GM12873 (cell line): ENCODE measurements around the gene ATIC.

Experiments used
- CTCF ChIP-seq: IDR thresholded peaks from 2 replicates; pipeline ENCODE4 v1.5.1; 2012; ENCODE audit warnings: low read depth, mild to moderate bottlenecking, moderate library complexity, low read length, control low read depth; ENCODE audit not compliant: insufficient read depth; ENCODE audit errors: missing control alignments

Gene ATIC

DNA sequence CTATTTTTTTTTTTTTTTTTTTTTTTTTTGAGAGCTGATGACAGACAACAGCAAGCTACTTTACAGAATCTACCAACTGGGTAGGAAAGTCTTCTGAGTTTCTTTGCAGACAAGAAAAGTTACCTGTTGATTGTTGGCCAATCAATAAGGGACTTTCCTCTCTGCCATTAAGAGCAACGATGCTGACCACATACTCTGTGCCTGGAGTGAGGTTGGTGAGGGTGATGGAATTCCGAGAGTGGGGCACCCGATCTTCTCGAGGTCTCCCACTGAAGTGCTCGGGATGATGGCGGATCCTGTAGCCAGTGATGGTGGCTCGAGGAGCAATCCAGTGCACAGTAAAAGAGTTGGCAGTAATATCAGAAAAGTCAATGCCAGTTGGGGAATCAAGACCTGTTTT lies 74.7 kb downstream of the ATIC start:
- TF ChIP-seq CTCF, result no peak

DNA sequence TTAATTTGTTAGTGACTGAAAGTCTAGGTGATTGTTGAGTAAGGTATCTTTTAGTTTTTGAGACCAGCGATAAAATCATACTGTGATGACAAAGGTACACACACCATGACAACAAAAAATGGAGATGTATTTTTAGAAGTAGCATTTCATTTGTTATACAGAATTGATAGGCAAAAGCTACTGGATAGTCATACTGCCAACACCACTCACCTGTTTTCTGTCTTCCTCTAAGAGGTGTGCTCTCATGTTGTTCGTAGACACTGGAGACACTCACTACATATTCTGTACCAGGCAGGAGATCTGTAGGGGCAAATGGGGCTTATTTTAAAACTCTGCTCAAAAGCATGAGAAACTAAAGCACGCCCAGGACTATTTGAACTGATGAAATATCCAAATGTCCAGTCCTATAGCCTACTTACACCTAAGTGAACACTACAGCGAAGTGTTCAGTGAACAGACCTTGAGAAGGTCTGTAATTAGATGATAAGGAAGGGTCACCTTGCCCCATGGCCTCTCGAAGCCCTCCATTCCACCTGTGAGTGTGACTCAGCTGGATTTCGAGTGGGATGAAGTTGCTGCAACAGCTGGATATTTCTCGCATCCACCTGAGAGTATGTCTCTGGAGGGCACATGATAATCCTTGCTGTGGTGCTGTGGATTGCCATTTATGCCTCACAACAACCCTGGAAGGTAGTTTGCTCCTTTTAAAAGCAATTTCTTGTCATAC lies 76.3 kb downstream of the ATIC start:
- no peak for TF ChIP-seq CTCF

GRCh38 chr2:215390550-215390913 lies 78.7 kb downstream of the ATIC start:
- TF ChIP-seq CTCF, result no peak

DNA sequence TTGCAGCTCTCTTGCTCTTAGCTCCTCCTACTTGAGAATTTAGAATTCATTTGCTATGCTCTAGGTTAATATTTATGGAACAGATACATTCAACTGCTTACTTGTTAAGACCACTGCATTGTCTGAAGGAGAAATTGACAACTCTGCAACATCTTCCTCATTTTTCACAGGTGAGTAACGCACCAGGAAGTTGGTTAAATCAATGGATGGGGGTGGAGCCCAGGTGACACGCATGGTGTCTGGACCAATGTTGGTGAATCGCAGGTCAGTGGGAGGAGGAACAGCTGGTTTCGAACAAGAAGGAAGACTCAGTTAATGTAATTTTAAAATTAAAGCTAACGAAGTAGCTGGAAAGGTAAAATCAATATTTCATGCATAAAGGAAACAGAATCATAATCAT lies 79.7 kb downstream of the ATIC start:
- no peak for TF ChIP-seq CTCF

GRCh38 chr2:215392164-215392563 lies 80.3 kb downstream of the ATIC start:
- TF ChIP-seq CTCF, result no peak

- no peak for TF ChIP-seq CTCF
These were observed 80.9 kb downstream of the ATIC start for GRCh38 chr2:215392687-215393270.

DNA sequence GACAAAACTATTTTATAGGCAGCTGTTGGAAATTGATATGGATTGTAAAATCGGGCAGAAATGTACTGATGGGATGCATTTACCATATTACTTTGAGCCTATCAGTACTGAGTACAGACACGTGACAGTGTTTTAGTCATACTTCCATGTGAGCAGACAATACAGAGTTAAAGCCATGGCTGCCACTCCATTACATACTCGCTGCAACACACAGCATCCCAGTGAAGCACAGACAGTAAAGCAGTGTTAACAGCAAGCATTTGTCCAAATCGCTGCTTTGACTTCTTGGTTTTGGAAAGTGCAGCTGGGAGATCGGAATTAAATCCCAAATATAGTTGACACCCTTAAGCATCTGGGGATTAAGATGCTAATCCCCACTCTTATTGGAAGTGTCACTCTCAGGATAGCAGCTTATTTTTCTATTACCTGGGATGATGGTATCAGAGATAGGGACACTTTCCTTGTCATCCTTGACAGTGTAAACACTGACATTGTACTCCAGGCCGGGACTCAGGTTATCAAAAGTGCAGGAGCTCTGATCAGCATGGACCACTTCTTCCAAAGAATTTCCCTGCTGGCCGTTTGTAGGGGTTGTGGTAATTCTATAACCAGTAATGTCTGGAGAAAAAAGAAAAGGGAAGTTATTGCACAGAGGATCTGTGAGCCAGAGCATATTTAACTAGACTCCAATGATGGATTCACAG lies 82.4 kb downstream of the ATIC start:
- no peak for TF ChIP-seq CTCF
